ENCODE data around the gene LRBA.

LRBA gene

GRCh38 chr4:151045907-151046306, 30.8 kb upstream of the LRBA start:
- no peak overlapping the region for H3K4me3 ChIP-seq (ENCODE audit: control insufficient read depth in 1 of 7, extremely low read depth in 1 of 7, insufficient read depth in 4 of 7, low read depth in 2 of 7, low read length in 6 of 7)
- no peaks in the 10 kb centered on the region for H3K27me3 ChIP-seq (replicated peaks in 2 of 5; ENCODE audit: control insufficient read depth in 4 of 5, insufficient read depth in 5 of 5, low read length in 4 of 5)
- WGBS (ENCODE audit: insufficient coverage), result 26% methylated on average over 3 of the region's 3 CpGs
- H3K36me3 ChIP-seq (ENCODE audit: control insufficient read depth in 4 of 4, insufficient read depth in 4 of 4, low read length in 3 of 4), result no peaks in the 10 kb centered on the region
- POLR2A ChIA-PET, result no interaction called here
- no peaks in the 10 kb centered on the region for H3K9me3 ChIP-seq (ENCODE audit: control extremely low read depth in 1 of 5, control insufficient read depth in 4 of 5, insufficient read depth in 2 of 5, low read depth in 1 of 5, low read length in 4 of 5)
- H3K27ac ChIP-seq (ENCODE audit: insufficient read depth in 1 of 2, low read depth in 1 of 2, low read length in 2 of 2, poor library complexity in 1 of 2, severe bottlenecking in 2 of 2), result no peak overlapping the region
- CTCF ChIA-PET, result interaction anchor here (0.6 kb wide), 1 partner anchor 35 kb away, joined by 3 read pairs; no protein-coding TSS in a partner anchor
- H3K4me1 ChIP-seq (ENCODE audit: control extremely low read depth in 1 of 4, control insufficient read depth in 4 of 4, insufficient read depth in 4 of 4, low read length in 3 of 4), result no peaks in the 10 kb centered on the region
- DNase-seq, result peak; percentile 47 to 73 (median 72)

GRCh38 chr4:151043803-151044515, 28.9 kb upstream of the LRBA start:
- 100% methylated on average over 1 of the region's 1 CpG for WGBS (ENCODE audit: insufficient coverage)
- ChIA-PET CTCF (interaction anchor here (1.5 kb wide), 1 partner anchor 55 kb away, joined by 3 read pairs; no protein-coding TSS in a partner anchor), POLR2A (no interaction called here)
- Histone ChIP-seq H3K4me1 (ENCODE audit: control extremely low read depth in 1 of 4, control insufficient read depth in 4 of 4, insufficient read depth in 4 of 4, low read length in 3 of 4) (peaks cover 0 to under 1% (median 0%) of the 10 kb centered on the region in 4 experiments), H3K36me3 (ENCODE audit: control insufficient read depth in 4 of 4, insufficient read depth in 4 of 4, low read length in 3 of 4) (no peaks in the 10 kb centered on the region), H3K27me3 (replicated peaks in 2 of 5; ENCODE audit: control insufficient read depth in 4 of 5, insufficient read depth in 5 of 5, low read length in 4 of 5) (no peaks in the 10 kb centered on the region), H3K27ac (ENCODE audit: insufficient read depth in 1 of 2, low read depth in 1 of 2, low read length in 2 of 2, poor library complexity in 1 of 2, severe bottlenecking in 2 of 2) (no peak overlapping the region), H3K4me3 (ENCODE audit: control insufficient read depth in 1 of 7, extremely low read depth in 1 of 7, insufficient read depth in 4 of 7, low read depth in 2 of 7, low read length in 6 of 7) (no peak overlapping the region), H3K9me3 (ENCODE audit: control extremely low read depth in 1 of 5, control insufficient read depth in 4 of 5, insufficient read depth in 2 of 5, low read depth in 1 of 5, low read length in 4 of 5) (no peaks in the 10 kb centered on the region)
- DNase-seq, result no peak

GRCh38 chr4:151039733-151040132, 24.6 kb upstream of the LRBA start:
- no peak overlapping the region for H3K27ac ChIP-seq (ENCODE audit: insufficient read depth in 1 of 2, low read depth in 1 of 2, low read length in 2 of 2, poor library complexity in 1 of 2, severe bottlenecking in 2 of 2)
- H3K27me3 ChIP-seq (replicated peaks in 2 of 5; ENCODE audit: control insufficient read depth in 4 of 5, insufficient read depth in 5 of 5, low read length in 4 of 5), result no peaks in the 10 kb centered on the region
- peaks cover 0 to 20% (median 12%) of the 10 kb centered on the region in 4 experiments for H3K4me1 ChIP-seq (ENCODE audit: control extremely low read depth in 1 of 4, control insufficient read depth in 4 of 4, insufficient read depth in 4 of 4, low read length in 3 of 4)
- H3K4me3 ChIP-seq (ENCODE audit: control insufficient read depth in 1 of 7, extremely low read depth in 1 of 7, insufficient read depth in 4 of 7, low read depth in 2 of 7, low read length in 6 of 7), result no peak overlapping the region
- POLR2A ChIA-PET, result no interaction called here
- 100% methylated on average over 2 of the region's 2 CpGs for WGBS (ENCODE audit: insufficient coverage)
- CTCF ChIA-PET, result no interaction called here
- no peak for DNase-seq
- no peaks in the 10 kb centered on the region for H3K36me3 ChIP-seq (ENCODE audit: control insufficient read depth in 4 of 4, insufficient read depth in 4 of 4, low read length in 3 of 4)
- no peaks in the 10 kb centered on the region for H3K9me3 ChIP-seq (ENCODE audit: control extremely low read depth in 1 of 5, control insufficient read depth in 4 of 5, insufficient read depth in 2 of 5, low read depth in 1 of 5, low read length in 4 of 5)

- POLR2A ChIA-PET, result no interaction called here
- no peaks in the 10 kb centered on the region for H3K27me3 ChIP-seq (replicated peaks in 2 of 5; ENCODE audit: control insufficient read depth in 4 of 5, insufficient read depth in 5 of 5, low read length in 4 of 5)
- DNase-seq, result no peak
- no peaks in the 10 kb centered on the region for H3K36me3 ChIP-seq (ENCODE audit: control insufficient read depth in 4 of 4, insufficient read depth in 4 of 4, low read length in 3 of 4)
- CTCF ChIA-PET, result no interaction called here
- H3K27ac ChIP-seq (ENCODE audit: insufficient read depth in 1 of 2, low read depth in 1 of 2, low read length in 2 of 2, poor library complexity in 1 of 2, severe bottlenecking in 2 of 2), result no peak overlapping the region
- H3K4me3 ChIP-seq (ENCODE audit: control insufficient read depth in 1 of 7, extremely low read depth in 1 of 7, insufficient read depth in 4 of 7, low read depth in 2 of 7, low read length in 6 of 7), result peak overlapping the region in 1 of 7 experiments; percentile 55
- H3K9me3 ChIP-seq (ENCODE audit: control extremely low read depth in 1 of 5, control insufficient read depth in 4 of 5, insufficient read depth in 2 of 5, low read depth in 1 of 5, low read length in 4 of 5), result no peaks in the 10 kb centered on the region
- 97% methylated on average over 8 of the region's 9 CpGs for WGBS (ENCODE audit: insufficient coverage)
- H3K4me1 ChIP-seq (ENCODE audit: control extremely low read depth in 1 of 4, control insufficient read depth in 4 of 4, insufficient read depth in 4 of 4, low read length in 3 of 4), result peaks cover 0 to 28% (median 19%) of the 10 kb centered on the region in 4 experiments
These were observed 23.5 kb upstream of the LRBA start for GRCh38 chr4:151038452-151039157.

GRCh38 chr4:151035911-151036310, 20.8 kb upstream of the LRBA start:
- H3K36me3 ChIP-seq (ENCODE audit: control insufficient read depth in 4 of 4, insufficient read depth in 4 of 4, low read length in 3 of 4), result no peaks in the 10 kb centered on the region
- peaks cover 0 to 45% (median 34%) of the 10 kb centered on the region in 4 experiments for H3K4me1 ChIP-seq (ENCODE audit: control extremely low read depth in 1 of 4, control insufficient read depth in 4 of 4, insufficient read depth in 4 of 4, low read length in 3 of 4)
- WGBS (ENCODE audit: insufficient coverage), result no CpG with 5 or more reads among the region's 4 CpGs
- ChIA-PET CTCF (interaction anchor here (1.6 kb wide), 1 partner anchor 9 kb away, joined by 4 read pairs; no protein-coding TSS in a partner anchor), POLR2A (interaction anchor here (0.7 kb wide), 1 partner anchor 766 kb away, joined by 3 read pairs; no protein-coding TSS in a partner anchor)
- no peaks in the 10 kb centered on the region for H3K27me3 ChIP-seq (replicated peaks in 2 of 5; ENCODE audit: control insufficient read depth in 4 of 5, insufficient read depth in 5 of 5, low read length in 4 of 5)
- H3K4me3 ChIP-seq (ENCODE audit: control insufficient read depth in 1 of 7, extremely low read depth in 1 of 7, insufficient read depth in 4 of 7, low read depth in 2 of 7, low read length in 6 of 7), result no peak overlapping the region
- H3K9me3 ChIP-seq (ENCODE audit: control extremely low read depth in 1 of 5, control insufficient read depth in 4 of 5, insufficient read depth in 2 of 5, low read depth in 1 of 5, low read length in 4 of 5), result no peaks in the 10 kb centered on the region
- peak in 2 of 3 donors; percentile 88 to 90 for DNase-seq
- peak overlapping the region in 1 of 2 experiments; percentile 66 for H3K27ac ChIP-seq (ENCODE audit: insufficient read depth in 1 of 2, low read depth in 1 of 2, low read length in 2 of 2, poor library complexity in 1 of 2, severe bottlenecking in 2 of 2)

GRCh38 chr4:151035328-151035727, 20.2 kb upstream of the LRBA start:
- 60% methylated on average over 1 of the region's 2 CpGs for WGBS (ENCODE audit: insufficient coverage)
- CTCF ChIA-PET, result interaction anchor here (1.6 kb wide), 1 partner anchor 9 kb away, joined by 4 read pairs; no protein-coding TSS in a partner anchor

GRCh38 chr4:151034829-151035228, 19.7 kb upstream of the LRBA start:
- peak overlapping the region in 1 of 2 experiments; percentile 66 for H3K27ac ChIP-seq (ENCODE audit: insufficient read depth in 1 of 2, low read depth in 1 of 2, low read length in 2 of 2, poor library complexity in 1 of 2, severe bottlenecking in 2 of 2)
- DNase-seq, result peak in 2 of 3 donors; percentile 20 to 44
- POLR2A ChIA-PET, result no interaction called here
- H3K4me3 ChIP-seq (ENCODE audit: control insufficient read depth in 1 of 7, extremely low read depth in 1 of 7, insufficient read depth in 4 of 7, low read depth in 2 of 7, low read length in 6 of 7), result no peak overlapping the region
- no peaks in the 10 kb centered on the region for H3K27me3 ChIP-seq (replicated peaks in 2 of 5; ENCODE audit: control insufficient read depth in 4 of 5, insufficient read depth in 5 of 5, low read length in 4 of 5)
- WGBS (ENCODE audit: insufficient coverage), result 58% methylated on average over 2 of the region's 2 CpGs
- no peaks in the 10 kb centered on the region for H3K36me3 ChIP-seq (ENCODE audit: control insufficient read depth in 4 of 4, insufficient read depth in 4 of 4, low read length in 3 of 4)
- CTCF ChIA-PET, result interaction anchor here (1.6 kb wide), 1 partner anchor 8 kb away, joined by 4 read pairs; no protein-coding TSS in a partner anchor
- peaks cover 0 to 49% (median 37%) of the 10 kb centered on the region in 4 experiments for H3K4me1 ChIP-seq (ENCODE audit: control extremely low read depth in 1 of 4, control insufficient read depth in 4 of 4, insufficient read depth in 4 of 4, low read length in 3 of 4)
- H3K9me3 ChIP-seq (ENCODE audit: control extremely low read depth in 1 of 5, control insufficient read depth in 4 of 5, insufficient read depth in 2 of 5, low read depth in 1 of 5, low read length in 4 of 5), result no peaks in the 10 kb centered on the region

More at GRCh38 chr4:151035328-151035727, 20.2 kb upstream of the LRBA start:
- DNase-seq, result peak in 2 of 3 donors; percentile 25 to 42
- Histone ChIP-seq H3K36me3 (ENCODE audit: control insufficient read depth in 4 of 4, insufficient read depth in 4 of 4, low read length in 3 of 4) (no peaks in the 10 kb centered on the region), H3K9me3 (ENCODE audit: control extremely low read depth in 1 of 5, control insufficient read depth in 4 of 5, insufficient read depth in 2 of 5, low read depth in 1 of 5, low read length in 4 of 5) (no peaks in the 10 kb centered on the region), H3K4me1 (ENCODE audit: control extremely low read depth in 1 of 4, control insufficient read depth in 4 of 4, insufficient read depth in 4 of 4, low read length in 3 of 4) (peaks cover 0 to 47% (median 35%) of the 10 kb centered on the region in 4 experiments), H3K27ac (ENCODE audit: insufficient read depth in 1 of 2, low read depth in 1 of 2, low read length in 2 of 2, poor library complexity in 1 of 2, severe bottlenecking in 2 of 2) (peak overlapping the region in 1 of 2 experiments; percentile 66), H3K4me3 (ENCODE audit: control insufficient read depth in 1 of 7, extremely low read depth in 1 of 7, insufficient read depth in 4 of 7, low read depth in 2 of 7, low read length in 6 of 7) (peak overlapping the region in 1 of 7 experiments; percentile 4), H3K27me3 (replicated peaks in 2 of 5; ENCODE audit: control insufficient read depth in 4 of 5, insufficient read depth in 5 of 5, low read length in 4 of 5) (no peaks in the 10 kb centered on the region)
- POLR2A ChIA-PET, result no interaction called here

Data from common myeloid progenitor, CD34-positive (primary cell).